Transverse colon (tissue), 4 donors: ENCODE data around the gene SEC22A. TPM values are rescaled to one million over a fixed set of nuclear protein-coding genes. Genes with fewer than 3 reads are reported as not detected.

Experiments used
- DNase-seq: peaks from one replicate; pipeline ENCODE4 v3.0.0-alpha.2; 2019
- H3K27ac ChIP-seq, 4 donors: fragments of 200-600 bp; sonication (generic); 2 replicates each; pipeline ENCODE4 v1.5.1; 2016 to 2018; ENCODE audit warnings: inconsistent platforms in 4 of 4
- H3K27me3 ChIP-seq: fragments of 200-600 bp; sonication (generic); 2 replicates; pipeline ENCODE4 v1.5.1; 2017; ENCODE audit warnings: inconsistent platforms
- H3K36me3 ChIP-seq, 4 donors: fragments of 200-600 bp; sonication (generic); 2 replicates each; pipeline ENCODE4 v1.5.1; 2017 to 2019; ENCODE audit warnings: inconsistent platforms in 4 of 4
- H3K4me1 ChIP-seq, 4 donors: fragments of 200-600 bp; sonication (generic); 2 replicates each; pipeline ENCODE4 v1.5.1; 2017 to 2020; ENCODE audit warnings: inconsistent platforms in 4 of 4
- H3K4me3 ChIP-seq, 4 donors: fragments of 200-600 bp; sonication (generic); 1 replicate in 1 of 4; 2 replicates in 3 of 4; pipeline versions ENCODE4 v1.5.1 to v1.6.1; 2017 to 2019; ENCODE audit warnings: inconsistent platforms in 4 of 4
- H3K9me3 ChIP-seq, 2 donors: fragments of 200-600 bp; sonication (generic); 2 replicates each; pipeline ENCODE4 v1.5.1; 2017 to 2019; ENCODE audit warnings: inconsistent platforms in 2 of 2
- CTCF ChIP-seq, 5 experiments: fragments of 200-600 bp in 3 of 5; fragments of 450-650 bp in 2 of 5; sonication (generic) in 3 of 5; IDR thresholded peaks; 1 replicate in 2 of 5; 2 replicates in 3 of 5; pipeline ENCODE4 v1.5.1; 2016 to 2017; ENCODE audit warnings: antibody characterized with exemption in 5 of 5, inconsistent platforms in 3 of 5, mild to moderate bottlenecking in 2 of 5, moderate library complexity in 1 of 5
- EP300 ChIP-seq: sonication (generic); formaldehyde crosslinking; IDR thresholded peaks from one replicate; pipeline ENCODE4 v1.6.1; 2017; ENCODE audit warnings: antibody characterized with exemption, low read depth
- POLR2A ChIP-seq: fragments of 450-650 bp; IDR thresholded peaks from one replicate; pipeline ENCODE4 v1.6.1; 2016; ENCODE audit warnings: antibody characterized with exemption, mild to moderate bottlenecking, moderate library complexity
- POLR2AphosphoS5 ChIP-seq, 3 donors: sonication (generic); formaldehyde crosslinking; IDR thresholded peaks; one replicate each; pipeline ENCODE4 v1.6.1; 2016; ENCODE audit warnings: antibody characterized with exemption in 3 of 3
- WGBS, 2 donors: methylation state at CpG; one replicate each; pipeline ENCODE4 v1.1.5; 2018; ENCODE audit warnings: low coverage in 1 of 2; 5-methylcytosine and 5-hydroxymethylcytosine counted together
- in situ Hi-C, 4 donors: fragments of 200-750 bp; cut with MboI; loops; one replicate each; pipeline versions ENCODE4 v1.15.0 to v1.15.1; 2017; ENCODE audit warnings: low sequenced_read_pairs in 3 of 4, low pct_ligation_motif_present in 1 of 4, low pct_unique_long_range_greater_than_20kb in 1 of 4
- intact Hi-C: fragments of 100-400 bp; cut with DNase I; formaldehyde crosslinking; loops from one replicate; pipeline ENCODE4 v1.15.1; 2023; ENCODE audit warnings: low total_unique reads
- total RNA-seq, 4 donors: library from RNA; depleted of rRNA; stranded (reverse); fragments of >200 nt; gene quantifications; one replicate each; pipeline ENCODE4 v1.1.0, GENCODE V29; 2016

Gene SEC22A
- total RNA-seq, 4 donors from 2014 or later: 4.5 to 33.8 (median 17.6) TPM

DNA sequence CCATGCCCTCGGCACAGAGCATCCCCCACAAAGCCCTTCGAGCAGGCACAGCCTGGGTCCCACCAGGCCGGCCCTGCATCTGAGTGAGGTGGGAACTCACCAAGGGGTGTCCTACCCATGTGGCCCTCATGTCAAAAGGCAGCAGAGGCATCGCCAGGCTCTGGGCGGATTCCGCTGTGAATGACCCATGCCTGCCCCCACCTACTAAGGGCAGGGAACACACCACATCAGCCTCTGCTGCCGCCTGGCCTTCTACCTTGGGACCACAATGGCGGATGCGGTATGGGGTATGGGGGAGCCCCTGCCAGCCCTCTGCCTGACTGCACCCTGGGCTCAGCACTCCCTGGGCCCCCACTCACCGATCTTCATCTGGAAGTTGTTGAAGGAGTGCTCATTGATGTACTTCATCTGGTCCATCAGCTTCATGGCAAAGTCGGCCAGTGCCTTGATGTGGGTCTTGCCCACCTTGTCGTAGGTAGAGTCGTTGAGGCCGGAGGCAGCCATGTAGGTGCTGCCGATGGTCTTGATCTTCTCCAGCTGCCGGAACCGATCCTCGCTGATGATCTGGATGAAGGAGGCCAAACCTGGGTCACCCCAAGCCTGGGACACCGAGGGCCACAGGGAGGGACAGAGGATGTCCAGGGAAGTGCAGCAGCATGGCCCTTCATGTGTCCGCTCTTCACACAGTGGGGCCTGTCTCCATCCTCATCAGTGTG lies 87.8 kb downstream of the SEC22A start:
- WGBS, 2 donors: 96 to 100% methylated on average over 1 to 18 of the region's 20 CpGs
- intact Hi-C loops (no loop called here), in situ Hi-C loops (no loop called here)
- no peaks in the 10 kb centered on the region for H3K27me3 ChIP-seq
- no peak for DNase-seq
- H3K36me3 ChIP-seq: no peaks in the 10 kb centered on the region
- no peaks in the 10 kb centered on the region for H3K4me1 ChIP-seq
- no peak overlapping the region for H3K27ac ChIP-seq
- no peak for TF ChIP-seq POLR2AphosphoS5 (IDR thresholded peaks at IDR 0.05)
- no peak for TF ChIP-seq EP300
- no peak for TF ChIP-seq CTCF (IDR thresholded peaks at IDR 0.05)
- no peak for TF ChIP-seq POLR2A
- H3K4me3 ChIP-seq: no peak overlapping the region
- no peaks in the 10 kb centered on the region for H3K9me3 ChIP-seq

GRCh38 chr3:123290107-123290930 lies 88.6 kb downstream of the SEC22A start:
- no peak for DNase-seq
- Histone ChIP-seq H3K9me3 (no peaks in the 10 kb centered on the region), H3K27me3 (no peaks in the 10 kb centered on the region), H3K36me3 (no peaks in the 10 kb centered on the region), H3K4me3 (no peak overlapping the region), H3K4me1 (no peaks in the 10 kb centered on the region), H3K27ac (no peak overlapping the region)
- in situ Hi-C loops: no loop called here
- WGBS, 2 donors: 89% methylated on average over 13 of the region's 13 CpGs; no CpG with 5 or more reads in 1 of the 2 donors
- TF ChIP-seq CTCF (IDR thresholded peaks at IDR 0.05): no peak
- intact Hi-C loops: no loop called here

- Histone ChIP-seq H3K9me3 (no peaks in the 10 kb centered on the region), H3K4me3 (no peak overlapping the region), H3K27me3 (no peaks in the 10 kb centered on the region), H3K27ac (no peak overlapping the region), H3K4me1 (no peaks in the 10 kb centered on the region), H3K36me3 (no peaks in the 10 kb centered on the region)
- no peak for DNase-seq
- in situ Hi-C loops: no loop called here
- WGBS, 2 donors: 90% methylated on average over 23 of the region's 23 CpGs; no CpG with 5 or more reads in 1 of the 2 donors
- TF ChIP-seq POLR2AphosphoS5 (IDR thresholded peaks at IDR 0.05) (no peak), CTCF (IDR thresholded peaks at IDR 0.05) (no peak), EP300 (no peak), POLR2A (no peak)
- intact Hi-C loops: no loop called here
These were observed 89.2 kb downstream of the SEC22A start for GRCh38 chr3:123290962-123291361.

DNA sequence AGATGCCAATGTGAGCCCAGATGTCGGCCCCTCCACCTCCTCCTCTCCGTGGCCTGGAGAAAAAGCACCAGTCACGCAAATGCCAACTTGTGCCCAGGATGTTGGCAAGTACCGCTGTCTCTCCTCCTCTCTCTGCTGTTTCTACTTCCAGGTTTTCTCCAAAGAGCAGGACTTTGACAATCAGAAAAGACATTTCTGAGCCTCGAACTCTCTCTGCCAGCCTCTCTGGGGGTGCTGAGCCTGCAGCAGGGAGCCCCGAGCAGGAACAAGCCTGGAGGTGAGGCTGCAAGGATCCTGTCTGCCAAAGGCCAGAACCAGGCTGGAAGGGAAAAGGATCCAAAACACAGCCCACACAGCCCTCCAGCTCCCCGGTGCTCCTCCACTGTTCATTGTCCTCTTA lies 89.7 kb downstream of the SEC22A start:
- intact Hi-C loops (no loop called here), in situ Hi-C loops (no loop called here)
- no peaks in the 10 kb centered on the region for H3K4me1 ChIP-seq
- 82% methylated on average over 7 of the region's 7 CpGs; no CpG with 5 or more reads in 1 of the 2 donors for WGBS, 2 donors
- no peaks in the 10 kb centered on the region for H3K27me3 ChIP-seq
- no peaks in the 10 kb centered on the region for H3K9me3 ChIP-seq
- no peak overlapping the region for H3K27ac ChIP-seq
- DNase-seq: no peak
- H3K4me3 ChIP-seq: no peak overlapping the region
- no peaks in the 10 kb centered on the region for H3K36me3 ChIP-seq
- TF ChIP-seq POLR2AphosphoS5 (IDR thresholded peaks at IDR 0.05) (no peak), CTCF (IDR thresholded peaks at IDR 0.05) (no peak), POLR2A (no peak), EP300 (no peak)
